Measurements from ENCODE around the gene HLA-DOA.

GRCh38 chr6:33017694-33018353 is 8.4 kb upstream of the HLA-DOA start:
- TF ChIP-seq CTCF (IDR thresholded peaks at IDR 0.05; ENCODE audit: poor library complexity) (no peak), EZH2 (IDR thresholded peaks at IDR 0.05; ENCODE audit: borderline replicate concordance) (no peak)

Data from hepatocyte (in vitro differentiated cells).